T-helper 17 cell (primary cell): Measurements from ENCODE around the gene PDPK1. TPM values are rescaled to one million over a fixed set of nuclear protein-coding genes. Genes with fewer than 3 reads are reported as not detected.
"Not testable (repeated sequence)": the region's sequence is repeated elsewhere in the genome, so short reads cannot be mapped to it uniquely, and the experiment has no call there.

Source experiments
- ATAC-seq: fragments of 150-1000 bp; cut with Tn5 transposase; 2 replicates; pipeline ENCODE4 v1.10.0; 2021; ENCODE audit warnings: mild to moderate bottlenecking, moderate library complexity
- DNase-seq, 3 donors: peaks; one replicate each; pipeline versions ENCODE4 v3.0.0 to v3.0.0-alpha.2; 2020 to 2021
- H3K9me3 ChIP-seq: one replicate; pipeline ENCODE4 v1.7.0; 2013; ENCODE audit warnings: low read length, mild to moderate bottlenecking; ENCODE audit not compliant: control insufficient read depth, poor library complexity, severe bottlenecking
- H3K27ac Mint-ChIP-seq: one replicate; pipeline ENCODE4 v1.8.0; 2022; ENCODE audit warnings: mild to moderate bottlenecking, moderate library complexity, mixed read lengths
- H3K27me3 Mint-ChIP-seq: one replicate; pipeline ENCODE4 v1.8.0; 2022; ENCODE audit warnings: mixed read lengths
- H3K36me3 Mint-ChIP-seq: one replicate; pipeline ENCODE4 v1.8.0; 2022; ENCODE audit warnings: low read depth, mixed read lengths
- H3K4me1 Mint-ChIP-seq: one replicate; pipeline ENCODE4 v1.8.0; 2022; ENCODE audit warnings: mild to moderate bottlenecking, mixed read lengths
- H3K4me3 Mint-ChIP-seq: one replicate; pipeline ENCODE4 v1.8.0; 2022; ENCODE audit warnings: mild to moderate bottlenecking, moderate library complexity, mixed read lengths
- total RNA-seq, 4 donors: library from RNA in 2 of 4; stranded (reverse) in 2 of 4; gene quantifications; one replicate each; pipeline ENCODE4 v1.2.3 and lab custom pipeline; 2022 to 2026

Gene PDPK1
- total RNA-seq, 2 donors from 2014 or later = 65.5 to 69.7 TPM

GRCh38 chr16:2532494-2533141, 5.2 kb upstream of the PDPK1 start:
- DNase-seq = peak in 2 of 3 donors; percentile 37 to 51
- H3K4me3 Mint-ChIP-seq = peak overlapping the region; percentile 97
- no peaks in the 10 kb centered on the region for H3K9me3 ChIP-seq
- ATAC-seq = peak; percentile 29
- no peaks in the 10 kb centered on the region for H3K27me3 Mint-ChIP-seq
- H3K4me1 Mint-ChIP-seq = peaks cover 21% of the 10 kb centered on the region
- peaks cover 2% of the 10 kb centered on the region for H3K36me3 Mint-ChIP-seq
- peak overlapping the region; percentile 96 for H3K27ac Mint-ChIP-seq

GRCh38 chr16:2533142-2533755, 4.6 kb upstream of the PDPK1 start:
- Mint-ChIP-seq H3K27ac (peak overlapping the region; percentile 96), H3K4me3 (peak overlapping the region; percentile 97)
- ATAC-seq = not testable (repeated sequence)

GRCh38 chr16:2533912-2534311, 3.9 kb upstream of the PDPK1 start:
- DNase-seq (no peak), ATAC-seq (no peak)
- H3K9me3 ChIP-seq = no peaks in the 10 kb centered on the region
- Mint-ChIP-seq H3K36me3 (peaks cover 2% of the 10 kb centered on the region), H3K27ac (peak overlapping the region; percentile 96), H3K27me3 (no peaks in the 10 kb centered on the region), H3K4me1 (peaks cover 24% of the 10 kb centered on the region), H3K4me3 (peak overlapping the region; percentile 97)

More at GRCh38 chr16:2533142-2533755, 4.6 kb upstream of the PDPK1 start:
- H3K4me1 Mint-ChIP-seq = peaks cover 21% of the 10 kb centered on the region
- H3K36me3 Mint-ChIP-seq, DNase-seq, H3K27me3 Mint-ChIP-seq, H3K9me3 ChIP-seq: not testable (repeated sequence)

- H3K36me3 Mint-ChIP-seq, ATAC-seq, DNase-seq, H3K27me3 Mint-ChIP-seq, H3K9me3 ChIP-seq: not testable (repeated sequence)
- peak overlapping the region; percentile 96 for H3K27ac Mint-ChIP-seq
- H3K4me1 Mint-ChIP-seq = peaks cover 26% of the 10 kb centered on the region
- H3K4me3 Mint-ChIP-seq = peak overlapping the region; percentile 97
Observed at GRCh38 chr16:2534335-2534734, 3.5 kb upstream of the PDPK1 start.

GRCh38 chr16:2535625-2536013, 2.2 kb upstream of the PDPK1 start:
- no peak for DNase-seq
- Mint-ChIP-seq H3K36me3 (peaks cover 2% of the 10 kb centered on the region), H3K4me3 (no peak overlapping the region), H3K27ac (no peak overlapping the region), H3K27me3 (no peaks in the 10 kb centered on the region), H3K4me1 (peaks cover 31% of the 10 kb centered on the region)
- no peaks in the 10 kb centered on the region for H3K9me3 ChIP-seq
- no peak for ATAC-seq

GRCh38 chr16:2539192-2539844, 1.5 kb downstream of the PDPK1 start:
- peaks cover 28% of the 10 kb centered on the region for H3K4me1 Mint-ChIP-seq
- not testable (repeated sequence) for H3K36me3 Mint-ChIP-seq, ATAC-seq, H3K27ac Mint-ChIP-seq, H3K27me3 Mint-ChIP-seq, DNase-seq, H3K9me3 ChIP-seq
- H3K4me3 Mint-ChIP-seq = peak overlapping the region; percentile 76

- not testable (repeated sequence) for ATAC-seq
Observed at GRCh38 chr16:2539845-2540458, 2.1 kb downstream of the PDPK1 start.

GRCh38 chr16:2540912-2541311, 3.1 kb downstream of the PDPK1 start:
- peak overlapping the region; percentile 74 for H3K27ac Mint-ChIP-seq
- ATAC-seq, DNase-seq, H3K36me3 Mint-ChIP-seq, H3K9me3 ChIP-seq, H3K27me3 Mint-ChIP-seq: not testable (repeated sequence)
- H3K4me1 Mint-ChIP-seq = peaks cover 30% of the 10 kb centered on the region
- peak overlapping the region; percentile 63 for H3K4me3 Mint-ChIP-seq

More at GRCh38 chr16:2539845-2540458, 2.1 kb downstream of the PDPK1 start:
- not testable (repeated sequence) for H3K9me3 ChIP-seq, H3K27me3 Mint-ChIP-seq, DNase-seq, H3K36me3 Mint-ChIP-seq
- peaks cover 30% of the 10 kb centered on the region for H3K4me1 Mint-ChIP-seq
- peak overlapping the region; percentile 74 for H3K27ac Mint-ChIP-seq
- H3K4me3 Mint-ChIP-seq = peak overlapping the region; percentile 63

GRCh38 chr16:2541409-2541808, 3.6 kb downstream of the PDPK1 start:
- ATAC-seq, H3K36me3 Mint-ChIP-seq, H3K9me3 ChIP-seq, DNase-seq, H3K27me3 Mint-ChIP-seq: not testable (repeated sequence)
- Mint-ChIP-seq H3K27ac (peak overlapping the region; percentile 74), H3K4me3 (peak overlapping the region; percentile 63), H3K4me1 (peaks cover 30% of the 10 kb centered on the region)

GRCh38 chr16:2543771-2544170, 6.0 kb downstream of the PDPK1 start:
- ATAC-seq = not testable (repeated sequence)
- H3K27ac Mint-ChIP-seq = peak overlapping the region; percentile 60
- H3K4me1 Mint-ChIP-seq = peaks cover 24% of the 10 kb centered on the region

GRCh38 chr16:2550283-2550878, 12.6 kb downstream of the PDPK1 start:
- ATAC-seq, H3K4me3 Mint-ChIP-seq, DNase-seq, H3K27ac Mint-ChIP-seq, H3K4me1 Mint-ChIP-seq, H3K27me3 Mint-ChIP-seq, H3K36me3 Mint-ChIP-seq, H3K9me3 ChIP-seq: not testable (repeated sequence)

More at GRCh38 chr16:2543771-2544170, 6.0 kb downstream of the PDPK1 start:
- not testable (repeated sequence) for H3K27me3 Mint-ChIP-seq, H3K36me3 Mint-ChIP-seq, DNase-seq, H3K9me3 ChIP-seq, H3K4me3 Mint-ChIP-seq

- H3K4me1 Mint-ChIP-seq, ATAC-seq, H3K27ac Mint-ChIP-seq, H3K27me3 Mint-ChIP-seq, DNase-seq, H3K9me3 ChIP-seq, H3K36me3 Mint-ChIP-seq, H3K4me3 Mint-ChIP-seq: not testable (repeated sequence)
Observed at GRCh38 chr16:2551420-2551889, 13.6 kb downstream of the PDPK1 start.
